ENCODE data around the gene LMF1. TPM values are rescaled to one million over a fixed set of nuclear protein-coding genes. Genes with fewer than 3 reads are reported as not detected.

Gene LMF1
- total and polyA plus RNA-seq, 2 of the 8 experiments (the other 6 are each of a cell fraction or from before 2014, with no cell fraction given): 3.5 to 9.1 TPM

- H3K4me3 ChIP-seq (ENCODE audit: extremely low read depth in 1 of 4, insufficient read depth in 2 of 4, low read depth in 3 of 4, low read length in 4 of 4): no peak overlapping the region
- H4K5ac ChIP-seq (ENCODE audit: insufficient read length, low read depth, low read length): no peak overlapping the region
- H3K4me1 ChIP-seq (replicated peaks in 1 of 4; ENCODE audit: control insufficient read depth in 3 of 4, insufficient read depth in 4 of 4, low read length in 3 of 4): peaks cover 0 to 10% (median 6%) of the 10 kb centered on the region in 4 experiments; a peak in 6 of 7 replicates
- no peak overlapping the region for H3K14ac ChIP-seq (ENCODE audit: insufficient read length)
- TF ChIP-seq EZH2 (IDR thresholded peaks at IDR 0.05; ENCODE audit: low read depth, low read length, severe bottlenecking) (no peak), CHD1 (IDR thresholded peaks at IDR 0.05; ENCODE audit: low read depth, low read length) (no peak), CBX5 (IDR thresholded peaks at IDR 0.05; ENCODE audit: low read depth, low read length) (no peak)
- H2BK15ac ChIP-seq (ENCODE audit: low read length): no peak overlapping the region
- no peak overlapping the region; a peak in 1 of 4 replicates for H3K4me2 ChIP-seq (ENCODE audit: insufficient read depth in 1 of 2, low read depth in 2 of 2, low read length in 2 of 2)
- H2BK5ac ChIP-seq (ENCODE audit: low read depth, low read length): no peak overlapping the region
- FAIRE-seq: no peak
- H3K9me3 ChIP-seq (ENCODE audit: insufficient read depth in 2 of 2, low read depth in 1 of 2, low read length in 1 of 2): no peaks in the 10 kb centered on the region
- H3K23me2 ChIP-seq (ENCODE audit: low read depth, low read length): peaks cover 4% of the 10 kb centered on the region; the same call in 1 of the 2 replicates
- no peak overlapping the region for H4K91ac ChIP-seq (replicated peaks; ENCODE audit: insufficient read length, low read length)
- no peak overlapping the region for H2BK120ac ChIP-seq (replicated peaks; ENCODE audit: low read depth, low read length)
- no peak overlapping the region for H3K18ac ChIP-seq (ENCODE audit: extremely low read depth, low read length)
- no peak overlapping the region for H3K4ac ChIP-seq (replicated peaks; ENCODE audit: insufficient read length, low read depth, low read length)
- DNase-seq (ENCODE audit: low read depth in 1 of 2, low spot score in 2 of 2): no peak
- H3K27ac ChIP-seq (ENCODE audit: low read depth, low read length): no peak overlapping the region
- H4K20me1 ChIP-seq (replicated peaks in 1 of 2; ENCODE audit: control insufficient read depth in 1 of 2, insufficient read depth in 2 of 2, low read length in 2 of 2): no peaks in the 10 kb centered on the region
- no peak overlapping the region for H2BK20ac ChIP-seq (ENCODE audit: low read length)
- H2AFZ ChIP-seq (ENCODE audit: low read length): no peak overlapping the region
- no peaks in the 10 kb centered on the region for H3K79me2 ChIP-seq (ENCODE audit: control insufficient read depth in 1 of 2, insufficient read depth in 2 of 2, low read length in 2 of 2)
- no peak overlapping the region for H2BK12ac ChIP-seq (ENCODE audit: low read depth, low read length)
- H3K9ac ChIP-seq (replicated peaks in 1 of 4; ENCODE audit: extremely low read depth in 1 of 4, low read depth in 3 of 4, low read length in 3 of 4): no peak overlapping the region
- CTCF ChIA-PET (ENCODE audit: partially characterized antibody): interaction anchor here (0.8 to 1.0 kb wide), 4 partner anchors 9 to 222 kb away, joined by 3 read pairs; partner anchors contain the start of gene SOX8
- POLR2A ChIA-PET (ENCODE audit: partially characterized antibody): interaction anchor here (1.0 kb wide), 1 partner anchor 10 kb away, joined by 3 read pairs; no protein-coding TSS in a partner anchor
- 93% methylated on average over 8 of the region's 8 CpGs; no CpG with 5 or more reads in 1 of the 2 experiments for WGBS, 2 experiments (ENCODE audit: extremely low coverage in 1 of 2, insufficient coverage in 1 of 2, insufficient read length in 1 of 2, insufficient replicate concordance in 2 of 2, low coverage in 1 of 2, low lambda C conversion rate in 2 of 2, missing lambda C conversion rate in 1 of 2)
- H3K79me1 ChIP-seq (ENCODE audit: low read depth, low read length): no peaks in the 10 kb centered on the region; the same call in 1 of the 2 replicates
- no peak overlapping the region for H4K8ac ChIP-seq (ENCODE audit: extremely low read depth, insufficient read depth, low read length)
- no peaks in the 10 kb centered on the region for H3K36me3 ChIP-seq (ENCODE audit: control insufficient read depth in 2 of 4, insufficient read depth in 4 of 4, low read length in 3 of 4)
- no peak overlapping the region for H3K23ac ChIP-seq (ENCODE audit: insufficient read length)
- peaks cover 0 to 29% (median 14%) of the 10 kb centered on the region in 4 experiments; a peak in 6 of 7 replicates for H3K27me3 ChIP-seq (replicated peaks in 1 of 4; ENCODE audit: control insufficient read depth in 3 of 4, extremely low read depth in 1 of 4, insufficient read depth in 3 of 4, low read length in 3 of 4)
- no peak overlapping the region for H2AK5ac ChIP-seq (ENCODE audit: low read depth, low read length)
- no peak overlapping the region for H3K56ac ChIP-seq (replicated peaks; ENCODE audit: insufficient read length, low read depth, low read length)
Measured at GRCh38 chr16:971981-972315, 1.2 kb upstream of the LMF1 start.

All from H1 (cell line).